ENCODE data around the gene PRPF18.

- no peak for TF ChIP-seq CTCF (IDR thresholded peaks at IDR 0.05)
- no peak for TF ChIP-seq POLR2A (IDR thresholded peaks at IDR 0.05)
- no peak for TF ChIP-seq EP300 (IDR thresholded peaks at IDR 0.05; ENCODE audit: low read depth)
Observed at GRCh38 chr10:13593535-13593934, 6.8 kb downstream of the PRPF18 start.
